ENCODE results near the gene RIC8A. TPM values are rescaled to one million over a fixed set of nuclear protein-coding genes. Genes with fewer than 3 reads are reported as not detected.

The RIC8A gene
- total and polyA plus RNA-seq, 2 of the 13 experiments (the other 11 are each of a cell fraction or from before 2014, with no cell fraction given): 62.1 to 63.8 TPM

DNA sequence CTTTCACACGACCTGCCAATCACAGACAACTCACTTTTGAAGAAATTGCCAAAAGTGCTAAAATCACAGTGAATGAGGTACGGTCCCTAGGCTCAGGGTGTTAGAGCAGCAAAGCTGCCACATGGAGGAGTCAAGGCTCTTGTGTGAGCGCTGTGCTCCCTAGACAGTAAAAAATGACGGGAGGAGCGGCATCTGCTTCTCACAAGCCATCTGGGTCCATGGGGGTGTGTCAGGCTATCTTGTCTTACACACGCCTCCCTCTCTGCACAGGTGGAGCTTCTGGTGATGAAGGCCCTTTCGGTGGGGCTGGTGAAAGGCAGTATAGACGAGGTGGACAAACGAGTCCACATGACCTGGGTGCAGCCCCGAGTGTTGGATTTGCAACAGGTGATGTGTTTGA, 44.0 kb downstream of the RIC8A start:
- CTCF ChIA-PET (ENCODE audit: low intra/inter-chr PET ratio, low total read pairs): no interaction called here
- Histone ChIP-seq H3K36me3 (replicated peaks in 1 of 2; ENCODE audit: control insufficient read depth in 1 of 2, insufficient read depth in 2 of 2, low read length in 2 of 2) (peaks cover 28 to 50% of the 10 kb centered on the region in 2 experiments; a peak in 4 of 5 replicates), H3K4me1 (ENCODE audit: insufficient read depth, low read length) (no peaks in the 10 kb centered on the region), H3K4me2 (ENCODE audit: low read depth, low read length) (no peak overlapping the region), H3K27ac (ENCODE audit: extremely low read length, insufficient read depth, low read length) (no peak overlapping the region), H4K20me1 (ENCODE audit: insufficient read depth, low read length) (no peaks in the 10 kb centered on the region), H3K9ac (ENCODE audit: insufficient read depth, low read depth, low read length) (no peak overlapping the region), H2AFZ (ENCODE audit: low read length) (no peak overlapping the region), H3K4me3 (replicated peaks in 1 of 3; ENCODE audit: insufficient read depth in 1 of 3, low read depth in 2 of 3, low read length in 3 of 3) (no peak overlapping the region), H3K79me2 (ENCODE audit: insufficient read depth, low read length) (no peaks in the 10 kb centered on the region), H3K27me3 (ENCODE audit: control insufficient read depth in 1 of 2, insufficient read depth in 2 of 2, low read length in 2 of 2) (no peaks in the 10 kb centered on the region), H3K9me3 (ENCODE audit: low read length) (no peaks in the 10 kb centered on the region)
- POLR2A ChIA-PET: interaction anchor here (1.2 kb wide), 1 partner anchor 105 kb away, joined by 4 read pairs; no protein-coding TSS in a partner anchor
- in situ Hi-C loops (cut with HindIII; ENCODE audit: extremely low pct_ligation_motif_present, low pct_unique_long_range_greater_than_20kb): no loop called here
- 96% methylated on average over 10 of the region's 10 CpGs for WGBS (ENCODE audit: low lambda C conversion rate)
- no TSS peak for BruUV-seq (replicated peaks)
- no peak for DNase-seq (ENCODE audit: low spot score)
- intact Hi-C loops (cut with micrococcal nuclease; ENCODE audit: unreplicated experiment): no loop called here
- no peak for FAIRE-seq
- ATAC-seq: no peak
- no peak for TF ChIP-seq ZNF136 (CRISPR knock-in tag; IDR thresholded peaks at IDR 0.05; ENCODE audit: low read depth)
- TF ChIP-seq ZNF879 (CRISPR knock-in tag; IDR thresholded peaks at IDR 0.05): no peak
- TF ChIP-seq, protein P1, sequence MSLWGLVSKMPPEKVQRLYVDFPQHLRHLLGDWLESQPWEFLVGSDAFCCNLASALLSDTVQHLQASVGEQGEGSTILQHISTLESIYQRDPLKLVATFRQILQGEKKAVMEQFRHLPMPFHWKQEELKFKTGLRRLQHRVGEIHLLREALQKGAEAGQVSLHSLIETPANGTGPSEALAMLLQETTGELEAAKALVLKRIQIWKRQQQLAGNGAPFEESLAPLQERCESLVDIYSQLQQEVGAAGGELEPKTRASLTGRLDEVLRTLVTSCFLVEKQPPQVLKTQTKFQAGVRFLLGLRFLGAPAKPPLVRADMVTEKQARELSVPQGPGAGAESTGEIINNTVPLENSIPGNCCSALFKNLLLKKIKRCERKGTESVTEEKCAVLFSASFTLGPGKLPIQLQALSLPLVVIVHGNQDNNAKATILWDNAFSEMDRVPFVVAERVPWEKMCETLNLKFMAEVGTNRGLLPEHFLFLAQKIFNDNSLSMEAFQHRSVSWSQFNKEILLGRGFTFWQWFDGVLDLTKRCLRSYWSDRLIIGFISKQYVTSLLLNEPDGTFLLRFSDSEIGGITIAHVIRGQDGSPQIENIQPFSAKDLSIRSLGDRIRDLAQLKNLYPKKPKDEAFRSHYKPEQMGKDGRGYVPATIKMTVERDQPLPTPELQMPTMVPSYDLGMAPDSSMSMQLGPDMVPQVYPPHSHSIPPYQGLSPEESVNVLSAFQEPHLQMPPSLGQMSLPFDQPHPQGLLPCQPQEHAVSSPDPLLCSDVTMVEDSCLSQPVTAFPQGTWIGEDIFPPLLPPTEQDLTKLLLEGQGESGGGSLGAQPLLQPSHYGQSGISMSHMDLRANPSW (CRISPR knock-in tag; IDR thresholded peaks at IDR 0.05; ENCODE audit: borderline replicate concordance): no peak
- TF ChIP-seq HOXA7 (CRISPR knock-in tag; IDR thresholded peaks at IDR 0.05): no peak
- TF ChIP-seq AHR (CRISPR knock-in tag; IDR thresholded peaks at IDR 0.05): no peak
- no peak for TF ChIP-seq YEATS2 (CRISPR knock-in tag; IDR thresholded peaks at IDR 0.05; ENCODE audit: borderline replicate concordance)
- TF ChIP-seq CHCHD3 (CRISPR knock-in tag; IDR thresholded peaks at IDR 0.05): no peak
- no peak for TF ChIP-seq SUZ12 (IDR thresholded peaks at IDR 0.05; ENCODE audit: low read depth, low read length)
- TF ChIP-seq, protein P2, sequence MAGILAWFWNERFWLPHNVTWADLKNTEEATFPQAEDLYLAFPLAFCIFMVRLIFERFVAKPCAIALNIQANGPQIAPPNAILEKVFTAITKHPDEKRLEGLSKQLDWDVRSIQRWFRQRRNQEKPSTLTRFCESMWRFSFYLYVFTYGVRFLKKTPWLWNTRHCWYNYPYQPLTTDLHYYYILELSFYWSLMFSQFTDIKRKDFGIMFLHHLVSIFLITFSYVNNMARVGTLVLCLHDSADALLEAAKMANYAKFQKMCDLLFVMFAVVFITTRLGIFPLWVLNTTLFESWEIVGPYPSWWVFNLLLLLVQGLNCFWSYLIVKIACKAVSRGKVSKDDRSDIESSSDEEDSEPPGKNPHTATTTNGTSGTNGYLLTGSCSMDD (CRISPR knock-in tag; IDR thresholded peaks at IDR 0.05): no peak
- TF ChIP-seq BHLHE40 (IDR thresholded peaks at IDR 0.05; ENCODE audit: low read length): no peak
- TF ChIP-seq, protein P3, sequence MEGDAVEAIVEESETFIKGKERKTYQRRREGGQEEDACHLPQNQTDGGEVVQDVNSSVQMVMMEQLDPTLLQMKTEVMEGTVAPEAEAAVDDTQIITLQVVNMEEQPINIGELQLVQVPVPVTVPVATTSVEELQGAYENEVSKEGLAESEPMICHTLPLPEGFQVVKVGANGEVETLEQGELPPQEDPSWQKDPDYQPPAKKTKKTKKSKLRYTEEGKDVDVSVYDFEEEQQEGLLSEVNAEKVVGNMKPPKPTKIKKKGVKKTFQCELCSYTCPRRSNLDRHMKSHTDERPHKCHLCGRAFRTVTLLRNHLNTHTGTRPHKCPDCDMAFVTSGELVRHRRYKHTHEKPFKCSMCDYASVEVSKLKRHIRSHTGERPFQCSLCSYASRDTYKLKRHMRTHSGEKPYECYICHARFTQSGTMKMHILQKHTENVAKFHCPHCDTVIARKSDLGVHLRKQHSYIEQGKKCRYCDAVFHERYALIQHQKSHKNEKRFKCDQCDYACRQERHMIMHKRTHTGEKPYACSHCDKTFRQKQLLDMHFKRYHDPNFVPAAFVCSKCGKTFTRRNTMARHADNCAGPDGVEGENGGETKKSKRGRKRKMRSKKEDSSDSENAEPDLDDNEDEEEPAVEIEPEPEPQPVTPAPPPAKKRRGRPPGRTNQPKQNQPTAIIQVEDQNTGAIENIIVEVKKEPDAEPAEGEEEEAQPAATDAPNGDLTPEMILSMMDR (CRISPR knock-in tag; IDR thresholded peaks at IDR 0.05): no peak
- TF ChIP-seq, protein P4, sequence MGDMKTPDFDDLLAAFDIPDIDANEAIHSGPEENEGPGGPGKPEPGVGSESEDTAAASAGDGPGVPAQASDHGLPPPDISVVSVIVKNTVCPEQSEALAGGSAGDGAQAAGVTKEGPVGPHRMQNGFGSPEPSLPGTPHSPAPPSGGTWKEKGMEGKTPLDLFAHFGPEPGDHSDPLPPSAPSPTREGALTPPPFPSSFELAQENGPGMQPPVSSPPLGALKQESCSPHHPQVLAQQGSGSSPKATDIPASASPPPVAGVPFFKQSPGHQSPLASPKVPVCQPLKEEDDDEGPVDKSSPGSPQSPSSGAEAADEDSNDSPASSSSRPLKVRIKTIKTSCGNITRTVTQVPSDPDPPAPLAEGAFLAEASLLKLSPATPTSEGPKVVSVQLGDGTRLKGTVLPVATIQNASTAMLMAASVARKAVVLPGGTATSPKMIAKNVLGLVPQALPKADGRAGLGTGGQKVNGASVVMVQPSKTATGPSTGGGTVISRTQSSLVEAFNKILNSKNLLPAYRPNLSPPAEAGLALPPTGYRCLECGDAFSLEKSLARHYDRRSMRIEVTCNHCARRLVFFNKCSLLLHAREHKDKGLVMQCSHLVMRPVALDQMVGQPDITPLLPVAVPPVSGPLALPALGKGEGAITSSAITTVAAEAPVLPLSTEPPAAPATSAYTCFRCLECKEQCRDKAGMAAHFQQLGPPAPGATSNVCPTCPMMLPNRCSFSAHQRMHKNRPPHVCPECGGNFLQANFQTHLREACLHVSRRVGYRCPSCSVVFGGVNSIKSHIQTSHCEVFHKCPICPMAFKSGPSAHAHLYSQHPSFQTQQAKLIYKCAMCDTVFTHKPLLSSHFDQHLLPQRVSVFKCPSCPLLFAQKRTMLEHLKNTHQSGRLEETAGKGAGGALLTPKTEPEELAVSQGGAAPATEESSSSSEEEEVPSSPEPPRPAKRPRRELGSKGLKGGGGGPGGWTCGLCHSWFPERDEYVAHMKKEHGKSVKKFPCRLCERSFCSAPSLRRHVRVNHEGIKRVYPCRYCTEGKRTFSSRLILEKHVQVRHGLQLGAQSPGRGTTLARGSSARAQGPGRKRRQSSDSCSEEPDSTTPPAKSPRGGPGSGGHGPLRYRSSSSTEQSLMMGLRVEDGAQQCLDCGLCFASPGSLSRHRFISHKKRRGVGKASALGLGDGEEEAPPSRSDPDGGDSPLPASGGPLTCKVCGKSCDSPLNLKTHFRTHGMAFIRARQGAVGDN (CRISPR knock-in tag; IDR thresholded peaks at IDR 0.05): no peak
- TF ChIP-seq TBX2 (CRISPR knock-in tag; IDR thresholded peaks at IDR 0.05; ENCODE audit: borderline replicate concordance): no peak
- TF ChIP-seq DMAP1 (CRISPR knock-in tag; IDR thresholded peaks at IDR 0.05): no peak
- no peak for TF ChIP-seq GABPA (IDR thresholded peaks at IDR 0.05; ENCODE audit: low read depth, low read length)
- no peak for TF ChIP-seq GABPA (CRISPR knock-in tag; IDR thresholded peaks at IDR 0.05; ENCODE audit: low read depth)
- no peak for TF ChIP-seq RNF2 (conservative IDR thresholded peaks at IDR 0.05; ENCODE audit: low read depth)
- TF ChIP-seq CENPX (CRISPR knock-in tag; IDR thresholded peaks at IDR 0.05): no peak
